Muscle of leg (tissue), 11 donors: ENCODE data around the gene CCDC61. TPM values are rescaled to one million over a fixed set of nuclear protein-coding genes. Genes with fewer than 3 reads are reported as not detected.

Source experiments
- DNase-seq: peaks from one replicate; pipeline ENCODE4 v3.0.0; 2013
- H3K27ac ChIP-seq: one replicate; pipeline ENCODE4 v1.5.1; 2013; ENCODE audit warnings: mild to moderate bottlenecking, low read length, control low read depth
- H3K27me3 ChIP-seq: one replicate; pipeline ENCODE4 v1.6.1; 2013; ENCODE audit warnings: low read length; ENCODE audit not compliant: control insufficient read depth, insufficient read depth
- H3K36me3 ChIP-seq: one replicate; pipeline ENCODE4 v1.6.1; 2013; ENCODE audit warnings: low read length; ENCODE audit not compliant: control insufficient read depth, insufficient read depth
- H3K4me1 ChIP-seq: one replicate; pipeline ENCODE4 v1.6.1; 2013; ENCODE audit warnings: low read length; ENCODE audit not compliant: control insufficient read depth, insufficient read depth
- H3K4me3 ChIP-seq: one replicate; pipeline ENCODE4 v1.5.1; 2013; ENCODE audit warnings: low read length, control low read depth
- H3K9me3 ChIP-seq: replicated peaks from 2 replicates; pipeline ENCODE4 v1.6.1; 2013; ENCODE audit warnings: low read depth, low read length; ENCODE audit not compliant: control insufficient read depth
- WGBS: methylation state at CpG from one replicate; pipeline ENCODE4 v1.1.5; 2013; ENCODE audit warnings: missing lambda C conversion rate; ENCODE audit not compliant: insufficient coverage; 5-methylcytosine and 5-hydroxymethylcytosine counted together
- polyA plus RNA-seq, 8 donors: library from polyadenylated mRNA; unstranded; fragments of 120-200 nt; gene quantifications; one replicate each; pipeline versions ENCODE4 v1.2.1 to v1.2.3, GENCODE V29; 2013; ENCODE audit warnings: inconsistent platforms in 1 of 8, low replicate concordance in 1 of 8; ENCODE audit not compliant: insufficient read length in 8 of 8, insufficient read depth in 1 of 8
- total RNA-seq: library from RNA; stranded (reverse); fragments of 120-200 nt; gene quantifications from one replicate; pipeline ENCODE4 v1.2.4, GENCODE V29; 2013

Gene CCDC61
- total and polyA plus RNA-seq, 9 donors: 6.1 to 9.0 (median 6.8) TPM

- no peaks in the 10 kb centered on the region for H3K36me3 ChIP-seq
- peak overlapping the region; percentile 27 for H3K4me3 ChIP-seq
- DNase-seq: no peak
- H3K27me3 ChIP-seq: peaks cover 65% of the 10 kb centered on the region
- no peak overlapping the region for H3K27ac ChIP-seq
- H3K9me3 ChIP-seq: no peaks in the 10 kb centered on the region
- 0% methylated on average over 10 of the region's 54 CpGs for WGBS
- H3K4me1 ChIP-seq: peaks cover 3% of the 10 kb centered on the region
These were observed 22.2 kb upstream of the CCDC61 start for GRCh38 chr19:45972947-45973540.

GRCh38 chr19:45973553-45974338, 21.5 kb upstream of the CCDC61 start, which contains the start of gene NOVA2:
NOVA2 (minus strand) TSS chr19:45973865; CDS start chr19:45973351, 514 bp downstream.
- peaks cover 65% of the 10 kb centered on the region for H3K27me3 ChIP-seq
- H3K4me1 ChIP-seq: peaks cover 3% of the 10 kb centered on the region
- H3K27ac ChIP-seq: peak within 1 kb of the TSS; percentile 35
- H3K9me3 ChIP-seq: no peaks in the 10 kb centered on the region
- H3K36me3 ChIP-seq: no peaks in the 10 kb centered on the region
- 3% methylated on average over 51 of the region's 58 CpGs for WGBS
- peak within 1 kb of the TSS; percentile 27 for H3K4me3 ChIP-seq
- peak; percentile 53 for DNase-seq

- Histone ChIP-seq H3K27me3 (peaks cover 62% of the 10 kb centered on the region), H3K9me3 (no peaks in the 10 kb centered on the region), H3K4me3 (no peak overlapping the region), H3K27ac (no peak overlapping the region), H3K36me3 (no peaks in the 10 kb centered on the region), H3K4me1 (peaks cover 3% of the 10 kb centered on the region)
- DNase-seq: no peak
- 84% methylated on average over 5 of the region's 11 CpGs for WGBS
These were observed 19.8 kb upstream of the CCDC61 start for GRCh38 chr19:45975306-45976070.

GRCh38 chr19:45976178-45976577, 19.1 kb upstream of the CCDC61 start:
- H3K27me3 ChIP-seq: peaks cover 56% of the 10 kb centered on the region
- peaks cover 3% of the 10 kb centered on the region for H3K4me1 ChIP-seq

GRCh38 chr19:45978156-45978555, 17.1 kb upstream of the CCDC61 start:
- H3K9me3 ChIP-seq: no peaks in the 10 kb centered on the region
- no peak overlapping the region for H3K27ac ChIP-seq
- no peaks in the 10 kb centered on the region for H3K36me3 ChIP-seq
- H3K27me3 ChIP-seq: peaks cover 36% of the 10 kb centered on the region
- DNase-seq: no peak
- no peak overlapping the region for H3K4me3 ChIP-seq
- H3K4me1 ChIP-seq: no peaks in the 10 kb centered on the region
- 70% methylated on average over 2 of the region's 7 CpGs for WGBS

More at GRCh38 chr19:45976178-45976577, 19.1 kb upstream of the CCDC61 start:
- no peak overlapping the region for H3K27ac ChIP-seq
- H3K9me3 ChIP-seq: no peaks in the 10 kb centered on the region
- H3K36me3 ChIP-seq: no peaks in the 10 kb centered on the region
- peak; percentile 45 for DNase-seq
- 21% methylated on average over 12 of the region's 14 CpGs for WGBS
- no peak overlapping the region for H3K4me3 ChIP-seq

- no peak overlapping the region for H3K4me3 ChIP-seq
- no peak overlapping the region for H3K27ac ChIP-seq
- no peaks in the 10 kb centered on the region for H3K9me3 ChIP-seq
- H3K4me1 ChIP-seq: no peaks in the 10 kb centered on the region
- no peaks in the 10 kb centered on the region for H3K36me3 ChIP-seq
- H3K27me3 ChIP-seq: peaks cover 7% of the 10 kb centered on the region
- WGBS: 36% methylated on average over 2 of the region's 2 CpGs
- no peak for DNase-seq
These were observed 13.9 kb upstream of the CCDC61 start for GRCh38 chr19:45981350-45981749.

- peaks cover 2% of the 10 kb centered on the region for H3K27me3 ChIP-seq
These were observed 9.9 kb upstream of the CCDC61 start for GRCh38 chr19:45985321-45985720.

GRCh38 chr19:45990113-45990728, 5.0 kb upstream of the CCDC61 start:
- Histone ChIP-seq H3K4me3 (no peak overlapping the region), H3K9me3 (no peaks in the 10 kb centered on the region), H3K36me3 (no peaks in the 10 kb centered on the region), H3K4me1 (peaks cover 4% of the 10 kb centered on the region), H3K27me3 (peaks cover 5% of the 10 kb centered on the region), H3K27ac (no peak overlapping the region)
- no peak for DNase-seq
- 80% methylated on average over 11 of the region's 12 CpGs for WGBS

More at GRCh38 chr19:45985321-45985720, 9.9 kb upstream of the CCDC61 start:
- no peak overlapping the region for H3K27ac ChIP-seq
- no peaks in the 10 kb centered on the region for H3K9me3 ChIP-seq
- H3K4me1 ChIP-seq: no peaks in the 10 kb centered on the region
- 82% methylated on average over 3 of the region's 7 CpGs for WGBS
- H3K36me3 ChIP-seq: no peaks in the 10 kb centered on the region
- no peak overlapping the region for H3K4me3 ChIP-seq
- DNase-seq: no peak

GRCh38 chr19:45994456-45994997, 740 bp upstream of the CCDC61 start:
- no peak for DNase-seq
- H3K4me1 ChIP-seq: peaks cover 14% of the 10 kb centered on the region
- H3K4me3 ChIP-seq: peak overlapping the region; percentile 60
- no peak overlapping the region for H3K27ac ChIP-seq
- 0% methylated on average over 5 of the region's 8 CpGs for WGBS
- peaks cover 3% of the 10 kb centered on the region for H3K36me3 ChIP-seq
- peaks cover 7% of the 10 kb centered on the region for H3K27me3 ChIP-seq
- no peaks in the 10 kb centered on the region for H3K9me3 ChIP-seq
